BLaER1 (cell line): ENCODE measurements around the gene MYL12B.

Source experiments
- H3K27ac ChIP-seq: shearing (Covaris generic); formaldehyde crosslinking; 2 replicates; pipeline ENCODE4 v1.8.1; 2022
- H3K27me3 ChIP-seq: shearing (Covaris generic); formaldehyde crosslinking; 2 replicates; pipeline ENCODE4 v1.8.1; 2022
- H3K36me3 ChIP-seq: shearing (Covaris generic); formaldehyde crosslinking; 2 replicates; pipeline ENCODE4 v1.8.1; 2022
- H3K4me1 ChIP-seq: shearing (Covaris generic); formaldehyde crosslinking; 2 replicates; pipeline ENCODE4 v1.8.1; 2022
- H3K4me2 ChIP-seq: shearing (Covaris generic); formaldehyde crosslinking; 2 replicates; pipeline ENCODE4 v1.8.1; 2022
- H3K4me3 ChIP-seq: shearing (Covaris generic); formaldehyde crosslinking; 2 replicates; pipeline ENCODE4 v1.8.1; 2022
- H3K9ac ChIP-seq: shearing (Covaris generic); formaldehyde crosslinking; 2 replicates; pipeline ENCODE4 v1.8.1; 2022
- H3K9me3 ChIP-seq: shearing (Covaris generic); formaldehyde crosslinking; 2 replicates; pipeline ENCODE4 v1.8.1; 2022
- H4K20me1 ChIP-seq: shearing (Covaris generic); formaldehyde crosslinking; 2 replicates; pipeline ENCODE4 v1.8.1; 2022
- Cebpa-rat ChIP-seq: shearing (Covaris generic); IDR thresholded peaks from 2 replicates; pipeline ENCODE4 v1.8.1; 2022

The MYL12B gene

GRCh38 chr18:3233433-3234168 lies 28.3 kb upstream of the MYL12B start:
- no peaks in the 10 kb centered on the region for H3K4me1 ChIP-seq
- H3K27ac ChIP-seq: no peak overlapping the region
- peaks cover 15% of the 10 kb centered on the region for H3K9me3 ChIP-seq
- no peaks in the 10 kb centered on the region for H4K20me1 ChIP-seq
- no peak for TF ChIP-seq Cebpa-rat
- no peak overlapping the region for H3K4me2 ChIP-seq
- H3K36me3 ChIP-seq: no peaks in the 10 kb centered on the region
- no peaks in the 10 kb centered on the region for H3K27me3 ChIP-seq
- no peak overlapping the region for H3K4me3 ChIP-seq
- H3K9ac ChIP-seq: no peak overlapping the region

- H3K9ac ChIP-seq: no peak overlapping the region
- no peak overlapping the region for H3K27ac ChIP-seq
- no peaks in the 10 kb centered on the region for H3K36me3 ChIP-seq
Observed at GRCh38 chr18:3234457-3234856, 27.5 kb upstream of the MYL12B start.

GRCh38 chr18:3235846-3236245 lies 26.1 kb upstream of the MYL12B start:
- TF ChIP-seq Cebpa-rat: no peak
- Histone ChIP-seq H3K4me1 (no peaks in the 10 kb centered on the region), H3K36me3 (no peaks in the 10 kb centered on the region), H4K20me1 (no peaks in the 10 kb centered on the region), H3K4me3 (no peak overlapping the region), H3K4me2 (no peak overlapping the region), H3K27ac (no peak overlapping the region), H3K27me3 (no peaks in the 10 kb centered on the region), H3K9me3 (peaks cover 29% of the 10 kb centered on the region), H3K9ac (no peak overlapping the region)

More at GRCh38 chr18:3234457-3234856, 27.5 kb upstream of the MYL12B start:
- no peak for TF ChIP-seq Cebpa-rat
- Histone ChIP-seq H3K4me3 (no peak overlapping the region), H3K27me3 (no peaks in the 10 kb centered on the region), H3K4me2 (no peak overlapping the region), H3K4me1 (no peaks in the 10 kb centered on the region), H4K20me1 (no peaks in the 10 kb centered on the region), H3K9me3 (peaks cover 18% of the 10 kb centered on the region)

GRCh38 chr18:3236470-3236869 lies 25.5 kb upstream of the MYL12B start:
- Histone ChIP-seq H3K4me3 (no peak overlapping the region), H3K27me3 (no peaks in the 10 kb centered on the region), H3K4me1 (no peaks in the 10 kb centered on the region), H3K9me3 (peaks cover 35% of the 10 kb centered on the region), H3K36me3 (peaks cover 5% of the 10 kb centered on the region), H4K20me1 (no peaks in the 10 kb centered on the region), H3K27ac (no peak overlapping the region), H3K9ac (no peak overlapping the region), H3K4me2 (no peak overlapping the region)
- TF ChIP-seq Cebpa-rat: no peak

GRCh38 chr18:3238742-3239141 lies 23.2 kb upstream of the MYL12B start:
- Histone ChIP-seq H3K9ac (no peak overlapping the region), H3K4me3 (no peak overlapping the region), H3K27me3 (no peaks in the 10 kb centered on the region), H3K27ac (no peak overlapping the region), H3K4me1 (no peaks in the 10 kb centered on the region), H3K4me2 (no peak overlapping the region), H3K36me3 (peaks cover 17% of the 10 kb centered on the region), H4K20me1 (no peaks in the 10 kb centered on the region), H3K9me3 (peaks cover 47% of the 10 kb centered on the region)
- no peak for TF ChIP-seq Cebpa-rat

GRCh38 chr18:3245185-3245564 lies 16.8 kb upstream of the MYL12B start:
- Histone ChIP-seq H3K4me2 (peak overlapping the region; percentile 95), H4K20me1 (peaks cover 15% of the 10 kb centered on the region), H3K9me3 (peaks cover 25% of the 10 kb centered on the region), H3K4me3 (peak overlapping the region; percentile 87), H3K9ac (peak overlapping the region; percentile 97), H3K4me1 (peaks cover 29% of the 10 kb centered on the region), H3K36me3 (peaks cover 21% of the 10 kb centered on the region), H3K27me3 (no peaks in the 10 kb centered on the region), H3K27ac (no peak overlapping the region)
- no peak for TF ChIP-seq Cebpa-rat

GRCh38 chr18:3245853-3246634 lies 15.9 kb upstream of the MYL12B start:
- H3K27ac ChIP-seq: peak overlapping the region; percentile 99
- peak overlapping the region; percentile 87 for H3K4me3 ChIP-seq
- peaks cover 38% of the 10 kb centered on the region for H3K4me1 ChIP-seq
- peak overlapping the region; percentile 95 for H3K4me2 ChIP-seq
- H3K9ac ChIP-seq: peak overlapping the region; percentile 97
- peaks cover 16% of the 10 kb centered on the region for H3K9me3 ChIP-seq
- H4K20me1 ChIP-seq: peaks cover 23% of the 10 kb centered on the region
- H3K27me3 ChIP-seq: no peaks in the 10 kb centered on the region
- no peak for TF ChIP-seq Cebpa-rat
- peaks cover 20% of the 10 kb centered on the region for H3K36me3 ChIP-seq

GRCh38 chr18:3246635-3247239 lies 15.2 kb upstream of the MYL12B start:
- no peaks in the 10 kb centered on the region for H3K27me3 ChIP-seq
- peak overlapping the region; percentile 97 for H3K9ac ChIP-seq
- H3K4me1 ChIP-seq: peaks cover 45% of the 10 kb centered on the region
- peaks cover 30% of the 10 kb centered on the region for H4K20me1 ChIP-seq
- H3K9me3 ChIP-seq: peaks cover 9% of the 10 kb centered on the region
- H3K4me3 ChIP-seq: peak overlapping the region; percentile 87
- peak overlapping the region; percentile 95 for H3K4me2 ChIP-seq
- peak overlapping the region; percentile 99 for H3K27ac ChIP-seq
- no peak for TF ChIP-seq Cebpa-rat
- peaks cover 13% of the 10 kb centered on the region for H3K36me3 ChIP-seq

- H3K9ac ChIP-seq: peak within 1 kb of the TSS; percentile 97
- H3K27me3 ChIP-seq: no peaks in the 10 kb centered on the region
- H3K4me1 ChIP-seq: peaks cover 52% of the 10 kb centered on the region
- TF ChIP-seq Cebpa-rat: no peak
- peak within 1 kb of the TSS; percentile 87 for H3K4me3 ChIP-seq
- H4K20me1 ChIP-seq: peaks cover 37% of the 10 kb centered on the region
- peak within 1 kb of the TSS; percentile 99 for H3K27ac ChIP-seq
- peaks cover 2% of the 10 kb centered on the region; the same call in 1 of the 2 replicates for H3K9me3 ChIP-seq
- H3K36me3 ChIP-seq: peaks cover 6% of the 10 kb centered on the region
- peak within 1 kb of the TSS; percentile 95 for H3K4me2 ChIP-seq
Observed at GRCh38 chr18:3247240-3248061, 14.5 kb upstream of the MYL12B start, which contains the start of gene MYL12A. Gene MYL12A (plus strand): TSS chr18:3247801. CDS start chr18:3253248, 5,447 bp downstream.
